Measurements from ENCODE around the gene CDT1.

CDT1 gene

DNA sequence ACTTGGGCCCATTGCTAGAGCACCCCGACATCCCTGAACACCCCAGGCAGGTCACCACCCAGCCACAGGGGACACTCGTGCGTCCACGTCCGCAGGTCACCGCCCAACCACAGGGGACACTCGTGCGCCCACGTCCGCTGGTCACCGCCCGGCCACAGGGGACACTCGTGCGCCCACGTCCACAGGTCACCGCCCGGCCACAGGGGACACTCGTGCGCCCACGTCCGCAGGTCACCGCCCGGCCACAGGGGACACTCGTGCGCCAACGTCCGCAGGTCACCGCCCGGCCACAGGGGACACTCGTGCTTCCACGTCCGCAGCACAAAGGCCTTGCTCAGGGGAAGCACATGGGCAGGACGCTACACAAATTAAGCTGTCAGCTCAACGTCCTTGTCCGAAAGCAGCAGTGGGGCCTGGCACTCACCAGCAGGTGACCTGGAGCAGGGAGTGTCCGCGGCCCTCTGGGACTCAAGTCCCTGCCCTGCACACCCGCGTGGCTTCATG is 35.5 kb downstream of the CDT1 start:
- no peak for DNase-seq (ENCODE audit: extremely low read depth, low read depth)
- TF ChIP-seq, protein P1, sequence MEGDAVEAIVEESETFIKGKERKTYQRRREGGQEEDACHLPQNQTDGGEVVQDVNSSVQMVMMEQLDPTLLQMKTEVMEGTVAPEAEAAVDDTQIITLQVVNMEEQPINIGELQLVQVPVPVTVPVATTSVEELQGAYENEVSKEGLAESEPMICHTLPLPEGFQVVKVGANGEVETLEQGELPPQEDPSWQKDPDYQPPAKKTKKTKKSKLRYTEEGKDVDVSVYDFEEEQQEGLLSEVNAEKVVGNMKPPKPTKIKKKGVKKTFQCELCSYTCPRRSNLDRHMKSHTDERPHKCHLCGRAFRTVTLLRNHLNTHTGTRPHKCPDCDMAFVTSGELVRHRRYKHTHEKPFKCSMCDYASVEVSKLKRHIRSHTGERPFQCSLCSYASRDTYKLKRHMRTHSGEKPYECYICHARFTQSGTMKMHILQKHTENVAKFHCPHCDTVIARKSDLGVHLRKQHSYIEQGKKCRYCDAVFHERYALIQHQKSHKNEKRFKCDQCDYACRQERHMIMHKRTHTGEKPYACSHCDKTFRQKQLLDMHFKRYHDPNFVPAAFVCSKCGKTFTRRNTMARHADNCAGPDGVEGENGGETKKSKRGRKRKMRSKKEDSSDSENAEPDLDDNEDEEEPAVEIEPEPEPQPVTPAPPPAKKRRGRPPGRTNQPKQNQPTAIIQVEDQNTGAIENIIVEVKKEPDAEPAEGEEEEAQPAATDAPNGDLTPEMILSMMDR (IDR thresholded peaks at IDR 0.05; ENCODE audit: low read depth, low read length) = no peak

- TF ChIP-seq, protein P1 (IDR thresholded peaks at IDR 0.05; ENCODE audit: low read depth, low read length) = no peak
- no peak for DNase-seq (ENCODE audit: extremely low read depth, low read depth)
Measured at GRCh38 chr16:88839745-88840599, 36.4 kb downstream of the CDT1 start.

GRCh38 chr16:88840600-88841215 is 37.1 kb downstream of the CDT1 start:
- TF ChIP-seq, protein P1 (IDR thresholded peaks at IDR 0.05; ENCODE audit: low read depth, low read length) = no peak
- no peak for DNase-seq (ENCODE audit: extremely low read depth, low read depth)

GRCh38 chr16:88841521-88842307 is 38.1 kb downstream of the CDT1 start:
- TF ChIP-seq, protein P1 (IDR thresholded peaks at IDR 0.05; ENCODE audit: low read depth, low read length) = no peak

DNA sequence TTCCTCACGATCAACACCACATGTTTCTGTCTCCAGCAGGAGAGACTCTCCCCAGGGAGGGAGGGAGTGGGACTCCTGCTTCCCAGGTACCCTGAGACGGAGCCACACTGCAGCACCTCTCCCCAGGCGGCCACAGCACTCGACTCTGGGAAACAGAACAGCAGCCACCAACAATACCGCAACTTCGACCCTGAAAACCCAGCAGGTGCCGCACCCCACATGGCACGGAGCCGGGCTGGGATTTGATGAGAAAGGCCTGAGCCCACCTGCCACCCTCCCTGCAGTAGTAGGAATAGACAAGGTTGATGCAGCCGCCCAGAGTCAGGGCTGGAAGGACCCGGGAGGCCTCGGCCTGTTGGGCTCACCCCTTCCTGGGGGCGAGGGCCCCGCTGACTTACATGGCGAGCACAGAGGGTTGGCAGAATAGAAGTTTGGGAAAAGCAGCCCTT is 38.7 kb downstream of the CDT1 start:
- TF ChIP-seq, protein P1 (IDR thresholded peaks at IDR 0.05; ENCODE audit: low read depth, low read length) = no peak
- DNase-seq (ENCODE audit: extremely low read depth, low read depth) = no peak

More at GRCh38 chr16:88841521-88842307, 38.1 kb downstream of the CDT1 start:
- no peak for DNase-seq (ENCODE audit: extremely low read depth, low read depth)

GRCh38 chr16:88842806-88843205 is 39.2 kb downstream of the CDT1 start:
- TF ChIP-seq, protein P1 (IDR thresholded peaks at IDR 0.05; ENCODE audit: low read depth, low read length) = no peak
- DNase-seq (ENCODE audit: extremely low read depth, low read depth) = no peak

Measured in AG09319 (cell line).